Panc1 (cell line): Measurements from ENCODE around the gene MARCHF3. TPM values are rescaled to one million over a fixed set of nuclear protein-coding genes. Genes with fewer than 3 reads are reported as not detected.
"Not testable (repeated sequence)": the region's sequence is repeated elsewhere in the genome, so short reads cannot be mapped to it uniquely, and the experiment has no call there.

Source experiments
- ATAC-seq: fragments of 200-7000 bp; cut with Tn5 transposase; 2 replicates; pipeline ENCODE4 v1.9.1; 2020; ENCODE audit warnings: mild to moderate bottlenecking, moderate library complexity
- BruUV-seq: library from RNA; stranded (reverse); fragments of 400-500 nt; replicated peaks from 2 replicates; lab custom pipeline; 2021; lab: Mats Ljungman, UMichigan
- CTCF ChIA-PET: fragments of 300-600 bp; sonication (Branson Sonifier 250); formaldehyde crosslinking; loops from one replicate; lab custom pipeline; 2022; ENCODE audit warnings: antibody characterized with exemption; lab: Charles Lee
- POLR2A ChIA-PET: fragments of 300-600 bp; sonication (Branson Sonifier 250); formaldehyde crosslinking; loops from one replicate; lab custom pipeline; 2022; ENCODE audit warnings: antibody characterized with exemption; lab: Charles Lee
- DNase-seq: peaks from one replicate; pipeline ENCODE4 v3.0.0-alpha.2; 2010; ENCODE audit warnings: low read depth, low spot score
- H3K27ac ChIP-seq: 2 replicates; pipeline ENCODE4 v1.5.1; 2011; ENCODE audit warnings: mild to moderate bottlenecking, low read length, inconsistent platforms
- H3K27me3 ChIP-seq: fragments of 200-500 bp; sonication (Bioruptor generic); 2 replicates; pipeline ENCODE4 v1.6.0; 2014; ENCODE audit warnings: low read length, inconsistent platforms; ENCODE audit not compliant: control insufficient read depth, insufficient read depth
- H3K36me3 ChIP-seq: fragments of 200-500 bp; sonication (Bioruptor generic); 2 replicates; pipeline ENCODE4 v1.5.1; 2014; ENCODE audit warnings: inconsistent platforms, mild to moderate bottlenecking, low read length, moderate library complexity; ENCODE audit not compliant: control insufficient read depth, insufficient read depth
- H3K4me1 ChIP-seq: 2 replicates; pipeline ENCODE4 v1.5.1; 2011; ENCODE audit warnings: inconsistent platforms, mild to moderate bottlenecking, low read length, moderate library complexity; ENCODE audit not compliant: control insufficient read depth, insufficient read depth
- H3K4me3 ChIP-seq, 2 experiments: 2 replicates each; pipeline ENCODE4 v1.5.1; 2011 to 2012; ENCODE audit warnings: low read depth in 2 of 2, low read length in 2 of 2, mild to moderate bottlenecking in 2 of 2, inconsistent platforms in 1 of 2, moderate library complexity in 1 of 2
- H3K9me3 ChIP-seq: fragments of 200-500 bp; sonication (Bioruptor generic); 2 replicates; pipeline ENCODE4 v1.5.1; 2014; ENCODE audit warnings: low read depth, mild to moderate bottlenecking, inconsistent platforms, low read length, moderate library complexity; ENCODE audit not compliant: control insufficient read depth, insufficient read depth
- POLR2AphosphoS5 ChIP-seq: IDR thresholded peaks from 2 replicates; pipeline ENCODE4 v1.6.1; 2012; ENCODE audit warnings: mild to moderate bottlenecking, low read depth, low read length, moderate library complexity
- SIN3A ChIP-seq: IDR thresholded peaks from 2 replicates; pipeline ENCODE4 v1.6.1; 2012; ENCODE audit warnings: low read depth, mild to moderate bottlenecking, low read length, moderate library complexity, borderline replicate concordance; ENCODE audit not compliant: insufficient read depth
- TCF7L2 ChIP-seq: IDR thresholded peaks from 2 replicates; pipeline ENCODE4 v1.6.1; 2011; ENCODE audit warnings: mild to moderate bottlenecking, low read depth, low read length, inconsistent platforms
- in situ Hi-C: cut with HindIII; loops from 2 replicates; pipeline ENCODE4 v1.10.0; 2016; ENCODE audit warnings: low sequenced_read_pairs, low pct_unique_long_range_greater_than_20kb
- intact Hi-C: fragments of 100-400 bp; cut with micrococcal nuclease; formaldehyde crosslinking; loops from one replicate; pipeline ENCODE4 v1.10.0; 2022; ENCODE audit not compliant: unreplicated experiment
- total RNA-seq: library from RNA; stranded (reverse); gene quantifications from one replicate; pipeline ENCODE4 v1.2.1, GENCODE V29; 2021; ENCODE audit not compliant: unreplicated experiment
- TF ChIP-seq, protein P1 (sequence below), 2 experiments: IDR thresholded peaks; 2 replicates each; pipeline ENCODE4 v1.6.1; 2011 to 2012; ENCODE audit warnings: low read depth in 2 of 2, control low read depth in 1 of 2, low read length in 1 of 2, mild to moderate bottlenecking in 1 of 2, moderate library complexity in 1 of 2; ENCODE audit not compliant: insufficient read depth in 1 of 2
- TF ChIP-seq, protein P2 (sequence below): fragments of 450-650 bp; IDR thresholded peaks from 2 replicates; pipeline ENCODE4 v1.5.1; 2017; ENCODE audit warnings: mild to moderate bottlenecking

Gene MARCHF3
- total RNA-seq, 1 experiment from 2014 or later, result 3.0 TPM

DNA sequence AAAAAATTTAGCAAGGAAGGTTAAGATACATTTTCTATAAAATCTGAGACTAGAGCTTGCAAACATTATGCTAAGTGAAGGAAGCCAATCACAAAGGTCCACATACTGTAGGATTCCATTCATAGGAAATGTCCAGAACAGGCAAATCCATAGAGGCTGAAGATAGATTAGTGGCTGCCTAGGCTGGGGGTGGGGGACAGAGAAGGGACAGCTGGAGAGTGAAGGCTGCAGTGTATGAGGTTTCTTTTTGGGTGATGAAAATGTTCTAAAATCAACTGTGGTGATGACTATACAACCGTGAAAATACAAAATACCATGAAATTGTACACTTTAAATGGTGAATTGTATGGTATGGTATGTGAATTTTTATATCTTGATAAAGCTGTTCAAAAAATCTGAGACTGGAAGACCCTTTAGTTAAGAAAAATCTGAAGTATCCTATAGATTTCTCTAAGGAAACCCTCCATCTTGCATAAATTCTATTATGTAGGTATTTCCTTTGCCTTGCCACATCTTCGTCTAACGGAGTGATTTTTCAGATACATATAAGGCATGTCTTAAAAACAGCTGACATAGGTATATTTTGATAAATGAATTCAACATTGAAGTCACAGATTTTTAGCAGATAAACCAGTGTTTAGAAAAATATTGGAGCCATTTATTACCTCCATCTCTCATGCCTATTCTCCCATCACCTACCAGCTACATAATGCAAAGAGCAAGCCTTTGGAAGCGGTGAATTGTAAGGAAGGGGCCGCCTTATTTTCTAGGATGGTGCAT is 132.3 kb downstream of the MARCHF3 start:
- in situ Hi-C loops (no loop called here), intact Hi-C loops (no loop called here)
- POLR2A ChIA-PET, result no interaction called here
- H3K4me1 ChIP-seq, result no peaks in the 10 kb centered on the region
- H3K9me3 ChIP-seq, result no peaks in the 10 kb centered on the region
- DNase-seq (no peak), ATAC-seq (no peak)
- no peaks in the 10 kb centered on the region for H3K27me3 ChIP-seq
- no TSS peak for BruUV-seq
- no peaks in the 10 kb centered on the region for H3K36me3 ChIP-seq
- H3K4me3 ChIP-seq, result no peak overlapping the region
- CTCF ChIA-PET, result no interaction called here
- TF ChIP-seq, protein P1, sequence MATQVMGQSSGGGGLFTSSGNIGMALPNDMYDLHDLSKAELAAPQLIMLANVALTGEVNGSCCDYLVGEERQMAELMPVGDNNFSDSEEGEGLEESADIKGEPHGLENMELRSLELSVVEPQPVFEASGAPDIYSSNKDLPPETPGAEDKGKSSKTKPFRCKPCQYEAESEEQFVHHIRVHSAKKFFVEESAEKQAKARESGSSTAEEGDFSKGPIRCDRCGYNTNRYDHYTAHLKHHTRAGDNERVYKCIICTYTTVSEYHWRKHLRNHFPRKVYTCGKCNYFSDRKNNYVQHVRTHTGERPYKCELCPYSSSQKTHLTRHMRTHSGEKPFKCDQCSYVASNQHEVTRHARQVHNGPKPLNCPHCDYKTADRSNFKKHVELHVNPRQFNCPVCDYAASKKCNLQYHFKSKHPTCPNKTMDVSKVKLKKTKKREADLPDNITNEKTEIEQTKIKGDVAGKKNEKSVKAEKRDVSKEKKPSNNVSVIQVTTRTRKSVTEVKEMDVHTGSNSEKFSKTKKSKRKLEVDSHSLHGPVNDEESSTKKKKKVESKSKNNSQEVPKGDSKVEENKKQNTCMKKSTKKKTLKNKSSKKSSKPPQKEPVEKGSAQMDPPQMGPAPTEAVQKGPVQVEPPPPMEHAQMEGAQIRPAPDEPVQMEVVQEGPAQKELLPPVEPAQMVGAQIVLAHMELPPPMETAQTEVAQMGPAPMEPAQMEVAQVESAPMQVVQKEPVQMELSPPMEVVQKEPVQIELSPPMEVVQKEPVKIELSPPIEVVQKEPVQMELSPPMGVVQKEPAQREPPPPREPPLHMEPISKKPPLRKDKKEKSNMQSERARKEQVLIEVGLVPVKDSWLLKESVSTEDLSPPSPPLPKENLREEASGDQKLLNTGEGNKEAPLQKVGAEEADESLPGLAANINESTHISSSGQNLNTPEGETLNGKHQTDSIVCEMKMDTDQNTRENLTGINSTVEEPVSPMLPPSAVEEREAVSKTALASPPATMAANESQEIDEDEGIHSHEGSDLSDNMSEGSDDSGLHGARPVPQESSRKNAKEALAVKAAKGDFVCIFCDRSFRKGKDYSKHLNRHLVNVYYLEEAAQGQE (IDR thresholded peaks at IDR 0.05; ENCODE audit: insufficient read depth in 1 of 2, low read depth in 2 of 2, low read length in 1 of 2), result no peak
- TF ChIP-seq, protein P2, sequence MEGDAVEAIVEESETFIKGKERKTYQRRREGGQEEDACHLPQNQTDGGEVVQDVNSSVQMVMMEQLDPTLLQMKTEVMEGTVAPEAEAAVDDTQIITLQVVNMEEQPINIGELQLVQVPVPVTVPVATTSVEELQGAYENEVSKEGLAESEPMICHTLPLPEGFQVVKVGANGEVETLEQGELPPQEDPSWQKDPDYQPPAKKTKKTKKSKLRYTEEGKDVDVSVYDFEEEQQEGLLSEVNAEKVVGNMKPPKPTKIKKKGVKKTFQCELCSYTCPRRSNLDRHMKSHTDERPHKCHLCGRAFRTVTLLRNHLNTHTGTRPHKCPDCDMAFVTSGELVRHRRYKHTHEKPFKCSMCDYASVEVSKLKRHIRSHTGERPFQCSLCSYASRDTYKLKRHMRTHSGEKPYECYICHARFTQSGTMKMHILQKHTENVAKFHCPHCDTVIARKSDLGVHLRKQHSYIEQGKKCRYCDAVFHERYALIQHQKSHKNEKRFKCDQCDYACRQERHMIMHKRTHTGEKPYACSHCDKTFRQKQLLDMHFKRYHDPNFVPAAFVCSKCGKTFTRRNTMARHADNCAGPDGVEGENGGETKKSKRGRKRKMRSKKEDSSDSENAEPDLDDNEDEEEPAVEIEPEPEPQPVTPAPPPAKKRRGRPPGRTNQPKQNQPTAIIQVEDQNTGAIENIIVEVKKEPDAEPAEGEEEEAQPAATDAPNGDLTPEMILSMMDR, result no peak
- H3K27ac ChIP-seq, result no peak overlapping the region

DNA sequence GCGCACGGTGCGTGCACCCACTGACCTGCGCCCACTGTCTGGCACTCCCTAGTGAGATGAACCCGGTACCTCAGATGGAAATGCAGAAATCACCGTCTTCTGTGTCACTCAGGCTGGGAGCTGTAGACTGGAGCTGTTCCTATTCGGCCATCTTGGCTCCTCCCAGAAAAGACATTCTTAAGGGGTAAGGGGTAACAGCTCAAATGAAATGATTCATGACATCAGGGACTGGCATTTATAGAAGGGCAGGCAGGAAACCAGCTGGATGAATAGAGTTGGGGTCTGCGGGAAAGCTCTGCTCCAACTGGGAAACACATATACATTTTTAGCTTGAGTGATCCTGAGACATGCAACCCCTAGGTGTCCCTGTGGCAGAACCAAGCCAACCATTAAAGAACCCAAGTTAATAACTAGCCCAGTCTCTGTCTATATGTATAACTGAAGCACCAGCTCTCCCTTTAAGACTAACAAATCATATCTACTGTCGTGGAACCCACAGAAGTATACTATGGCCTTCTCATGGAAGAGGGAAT is 134.1 kb downstream of the MARCHF3 start:
- no peaks in the 10 kb centered on the region for H3K4me1 ChIP-seq
- TF ChIP-seq POLR2AphosphoS5 (no peak), SIN3A (no peak), TCF7L2 (no peak)
- TF ChIP-seq, protein P2, result no peak
- TF ChIP-seq, protein P1 (IDR thresholded peaks at IDR 0.05; ENCODE audit: insufficient read depth in 1 of 2, low read depth in 2 of 2, low read length in 1 of 2), result no peak
- no peak overlapping the region for H3K27ac ChIP-seq
- ChIA-PET CTCF (no interaction called here), POLR2A (no interaction called here)
- no peaks in the 10 kb centered on the region for H3K27me3 ChIP-seq
- H3K9me3 ChIP-seq, result no peaks in the 10 kb centered on the region
- no peaks in the 10 kb centered on the region for H3K36me3 ChIP-seq
- in situ Hi-C loops, result no loop called here
- no peak for ATAC-seq
- intact Hi-C loops, result no loop called here
- no peak overlapping the region for H3K4me3 ChIP-seq
- no peak for DNase-seq
- no TSS peak for BruUV-seq

DNA sequence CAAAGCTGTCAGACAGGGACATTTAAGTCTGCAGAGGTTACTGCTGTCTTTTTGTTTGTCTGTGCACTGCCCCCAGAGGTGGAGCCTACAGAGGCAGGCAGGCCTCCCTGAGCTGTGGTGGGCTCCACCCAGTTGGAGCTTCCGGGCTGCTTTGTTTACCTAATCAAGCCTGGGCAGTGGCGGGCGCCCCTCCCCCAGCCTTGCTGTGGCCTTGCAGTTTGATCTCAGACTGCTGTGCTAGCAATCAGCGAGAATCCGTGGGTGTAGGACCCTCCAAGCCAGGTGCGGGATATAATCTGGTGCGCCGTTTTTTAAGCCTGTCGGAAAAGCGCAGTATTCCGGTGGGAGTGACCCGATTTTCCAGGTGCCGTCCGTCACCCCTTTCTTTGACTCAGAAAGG is 134.6 kb downstream of the MARCHF3 start:
- in situ Hi-C loops, H3K27ac ChIP-seq, DNase-seq, H3K4me3 ChIP-seq, intact Hi-C loops, H3K36me3 ChIP-seq, BruUV-seq, H3K4me1 ChIP-seq, H3K27me3 ChIP-seq, CTCF ChIA-PET, ATAC-seq, H3K9me3 ChIP-seq, POLR2A ChIA-PET: not testable (repeated sequence)
